Neural cell (in vitro differentiated cells): ENCODE measurements around the gene OLFML3.

ENCODE experiments used
- EP300 ChIP-seq: fragments of 450-650 bp; conservative IDR thresholded peaks from 2 replicates; pipeline ENCODE4 v1.6.1; 2014; ENCODE audit warnings: antibody characterized with exemption, mild to moderate bottlenecking, moderate library complexity; ENCODE audit not compliant: poor library complexity, severe bottlenecking
- EZH2 ChIP-seq: fragments of 200-600, 300-800 bp; shearing (Covaris generic), sonication (generic); IDR thresholded peaks from 2 replicates; pipeline ENCODE4 v1.6.1; 2014; ENCODE audit warnings: antibody characterized with exemption, low read length, borderline replicate concordance, mild to moderate bottlenecking; ENCODE audit not compliant: insufficient read depth, poor library complexity, severe bottlenecking
- POLR2AphosphoS5 ChIP-seq: IDR thresholded peaks from 2 replicates; pipeline ENCODE4 v1.6.1; 2012
- TAF1 ChIP-seq: IDR thresholded peaks from 2 replicates; pipeline ENCODE4 v1.6.1; 2012; ENCODE audit warnings: low read depth
- TF ChIP-seq, protein P1 (sequence below): fragments of 450-650 bp; IDR thresholded peaks from 2 replicates; pipeline ENCODE4 v1.5.1; 2014; ENCODE audit warnings: antibody characterized with exemption, mild to moderate bottlenecking, moderate library complexity; ENCODE audit not compliant: poor library complexity, severe bottlenecking
- TF ChIP-seq, protein P2 (sequence below): IDR thresholded peaks from 2 replicates; pipeline ENCODE4 v1.6.1; 2012; ENCODE audit warnings: borderline replicate concordance

DNA sequence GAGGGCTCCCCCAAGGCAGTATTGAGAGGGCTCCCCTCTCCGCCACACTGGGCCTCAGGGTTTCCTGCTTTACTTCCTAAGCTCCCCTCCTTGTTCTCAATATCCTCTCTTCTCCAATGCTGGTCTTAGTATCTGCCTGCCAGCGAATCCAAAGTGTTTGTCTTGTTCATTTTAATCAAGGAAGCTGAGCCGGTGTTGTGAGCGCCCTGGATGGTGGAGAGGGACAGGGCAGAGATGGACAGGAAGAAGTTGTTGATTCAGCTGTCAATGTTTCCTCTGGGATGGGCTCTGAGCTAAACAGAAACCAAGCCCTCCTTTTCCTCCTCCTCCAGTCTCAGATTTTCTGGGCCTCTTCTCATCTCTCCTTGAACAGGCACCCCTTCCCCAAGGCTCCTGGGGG, 5.4 kb downstream of the OLFML3 start:
- TF ChIP-seq EP300 (no peak), POLR2AphosphoS5 (no peak), EZH2 (no peak), TAF1 (no peak)
- TF ChIP-seq, protein P1, sequence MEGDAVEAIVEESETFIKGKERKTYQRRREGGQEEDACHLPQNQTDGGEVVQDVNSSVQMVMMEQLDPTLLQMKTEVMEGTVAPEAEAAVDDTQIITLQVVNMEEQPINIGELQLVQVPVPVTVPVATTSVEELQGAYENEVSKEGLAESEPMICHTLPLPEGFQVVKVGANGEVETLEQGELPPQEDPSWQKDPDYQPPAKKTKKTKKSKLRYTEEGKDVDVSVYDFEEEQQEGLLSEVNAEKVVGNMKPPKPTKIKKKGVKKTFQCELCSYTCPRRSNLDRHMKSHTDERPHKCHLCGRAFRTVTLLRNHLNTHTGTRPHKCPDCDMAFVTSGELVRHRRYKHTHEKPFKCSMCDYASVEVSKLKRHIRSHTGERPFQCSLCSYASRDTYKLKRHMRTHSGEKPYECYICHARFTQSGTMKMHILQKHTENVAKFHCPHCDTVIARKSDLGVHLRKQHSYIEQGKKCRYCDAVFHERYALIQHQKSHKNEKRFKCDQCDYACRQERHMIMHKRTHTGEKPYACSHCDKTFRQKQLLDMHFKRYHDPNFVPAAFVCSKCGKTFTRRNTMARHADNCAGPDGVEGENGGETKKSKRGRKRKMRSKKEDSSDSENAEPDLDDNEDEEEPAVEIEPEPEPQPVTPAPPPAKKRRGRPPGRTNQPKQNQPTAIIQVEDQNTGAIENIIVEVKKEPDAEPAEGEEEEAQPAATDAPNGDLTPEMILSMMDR: no peak
- TF ChIP-seq, protein P2, sequence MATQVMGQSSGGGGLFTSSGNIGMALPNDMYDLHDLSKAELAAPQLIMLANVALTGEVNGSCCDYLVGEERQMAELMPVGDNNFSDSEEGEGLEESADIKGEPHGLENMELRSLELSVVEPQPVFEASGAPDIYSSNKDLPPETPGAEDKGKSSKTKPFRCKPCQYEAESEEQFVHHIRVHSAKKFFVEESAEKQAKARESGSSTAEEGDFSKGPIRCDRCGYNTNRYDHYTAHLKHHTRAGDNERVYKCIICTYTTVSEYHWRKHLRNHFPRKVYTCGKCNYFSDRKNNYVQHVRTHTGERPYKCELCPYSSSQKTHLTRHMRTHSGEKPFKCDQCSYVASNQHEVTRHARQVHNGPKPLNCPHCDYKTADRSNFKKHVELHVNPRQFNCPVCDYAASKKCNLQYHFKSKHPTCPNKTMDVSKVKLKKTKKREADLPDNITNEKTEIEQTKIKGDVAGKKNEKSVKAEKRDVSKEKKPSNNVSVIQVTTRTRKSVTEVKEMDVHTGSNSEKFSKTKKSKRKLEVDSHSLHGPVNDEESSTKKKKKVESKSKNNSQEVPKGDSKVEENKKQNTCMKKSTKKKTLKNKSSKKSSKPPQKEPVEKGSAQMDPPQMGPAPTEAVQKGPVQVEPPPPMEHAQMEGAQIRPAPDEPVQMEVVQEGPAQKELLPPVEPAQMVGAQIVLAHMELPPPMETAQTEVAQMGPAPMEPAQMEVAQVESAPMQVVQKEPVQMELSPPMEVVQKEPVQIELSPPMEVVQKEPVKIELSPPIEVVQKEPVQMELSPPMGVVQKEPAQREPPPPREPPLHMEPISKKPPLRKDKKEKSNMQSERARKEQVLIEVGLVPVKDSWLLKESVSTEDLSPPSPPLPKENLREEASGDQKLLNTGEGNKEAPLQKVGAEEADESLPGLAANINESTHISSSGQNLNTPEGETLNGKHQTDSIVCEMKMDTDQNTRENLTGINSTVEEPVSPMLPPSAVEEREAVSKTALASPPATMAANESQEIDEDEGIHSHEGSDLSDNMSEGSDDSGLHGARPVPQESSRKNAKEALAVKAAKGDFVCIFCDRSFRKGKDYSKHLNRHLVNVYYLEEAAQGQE: no peak
